ENCODE measurements around the gene RAB44. TPM values are rescaled to one million over a fixed set of nuclear protein-coding genes. Genes with fewer than 3 reads are reported as not detected.

The RAB44 gene
- total and polyA plus RNA-seq, 8 donors: 0.04 to 0.14 (median 0.09) TPM; not detected in 1

DNA sequence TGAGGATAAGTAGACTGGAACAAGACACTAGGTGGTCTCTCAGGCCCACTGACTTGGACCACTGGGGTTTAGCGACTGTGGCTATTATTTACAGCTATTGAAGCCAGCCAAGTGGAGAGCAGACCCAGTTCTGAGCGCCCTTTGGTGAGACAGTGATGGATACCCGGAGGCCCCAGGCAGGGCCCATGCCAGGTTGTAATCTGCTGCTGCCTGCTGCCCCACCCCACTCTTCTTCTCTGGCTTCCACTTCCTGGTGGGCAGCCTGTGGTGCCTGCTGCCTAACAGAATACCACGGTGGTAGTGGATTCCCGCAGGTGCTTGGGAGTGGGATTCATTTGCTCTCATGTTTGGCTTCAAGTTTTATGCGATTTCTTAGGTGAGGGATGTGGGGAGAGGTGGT, 570 bp downstream of the RAB44 start:
- Histone ChIP-seq H3K27ac (no peak overlapping the region), H3K4me3 (no peak overlapping the region)
- intact Hi-C loops (cut with DNase I): no loop called here

DNA sequence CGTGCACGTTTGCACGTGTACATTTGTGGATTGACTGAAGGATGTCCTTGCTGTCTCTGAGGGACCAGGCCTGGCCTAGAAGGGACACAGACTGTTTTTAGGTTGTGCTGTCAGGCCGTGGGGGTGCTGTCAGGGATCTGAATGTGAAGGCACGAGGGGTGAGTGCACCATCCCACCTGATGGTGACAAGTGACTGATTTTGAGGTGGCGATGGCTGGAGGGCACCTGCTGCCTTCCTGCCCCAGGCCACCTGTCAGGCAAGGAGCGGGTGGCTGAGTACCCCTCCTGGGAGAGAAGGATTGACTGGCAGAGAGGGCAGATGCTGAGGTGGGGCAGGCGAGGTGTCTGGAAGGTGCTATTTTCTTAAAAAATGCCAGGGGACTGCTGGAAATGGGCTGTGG, 1.2 kb downstream of the RAB44 start:
- intact Hi-C loops (cut with DNase I): no loop called here
- no peak overlapping the region for H3K4me3 ChIP-seq

More for the DNA sequence above, 570 bp downstream of the RAB44 start:
- 91 to 94% methylated on average over 6 of the region's 6 CpGs for WGBS, 2 donors
- Histone ChIP-seq H3K27me3 (no peaks in the 10 kb centered on the region), H3K36me3 (no peaks in the 10 kb centered on the region), H3K4me1 (peaks cover 0 to 6% (median 0%) of the 10 kb centered on the region in 3 donors), H3K9me3 (no peaks in the 10 kb centered on the region)
- DNase-seq (peak in 1 of 6 donors; percentile 5), ATAC-seq (no peak), FAIRE-seq (no peak)
- TF ChIP-seq, protein P1, sequence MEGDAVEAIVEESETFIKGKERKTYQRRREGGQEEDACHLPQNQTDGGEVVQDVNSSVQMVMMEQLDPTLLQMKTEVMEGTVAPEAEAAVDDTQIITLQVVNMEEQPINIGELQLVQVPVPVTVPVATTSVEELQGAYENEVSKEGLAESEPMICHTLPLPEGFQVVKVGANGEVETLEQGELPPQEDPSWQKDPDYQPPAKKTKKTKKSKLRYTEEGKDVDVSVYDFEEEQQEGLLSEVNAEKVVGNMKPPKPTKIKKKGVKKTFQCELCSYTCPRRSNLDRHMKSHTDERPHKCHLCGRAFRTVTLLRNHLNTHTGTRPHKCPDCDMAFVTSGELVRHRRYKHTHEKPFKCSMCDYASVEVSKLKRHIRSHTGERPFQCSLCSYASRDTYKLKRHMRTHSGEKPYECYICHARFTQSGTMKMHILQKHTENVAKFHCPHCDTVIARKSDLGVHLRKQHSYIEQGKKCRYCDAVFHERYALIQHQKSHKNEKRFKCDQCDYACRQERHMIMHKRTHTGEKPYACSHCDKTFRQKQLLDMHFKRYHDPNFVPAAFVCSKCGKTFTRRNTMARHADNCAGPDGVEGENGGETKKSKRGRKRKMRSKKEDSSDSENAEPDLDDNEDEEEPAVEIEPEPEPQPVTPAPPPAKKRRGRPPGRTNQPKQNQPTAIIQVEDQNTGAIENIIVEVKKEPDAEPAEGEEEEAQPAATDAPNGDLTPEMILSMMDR (IDR thresholded peaks at IDR 0.05): no peak

DNA sequence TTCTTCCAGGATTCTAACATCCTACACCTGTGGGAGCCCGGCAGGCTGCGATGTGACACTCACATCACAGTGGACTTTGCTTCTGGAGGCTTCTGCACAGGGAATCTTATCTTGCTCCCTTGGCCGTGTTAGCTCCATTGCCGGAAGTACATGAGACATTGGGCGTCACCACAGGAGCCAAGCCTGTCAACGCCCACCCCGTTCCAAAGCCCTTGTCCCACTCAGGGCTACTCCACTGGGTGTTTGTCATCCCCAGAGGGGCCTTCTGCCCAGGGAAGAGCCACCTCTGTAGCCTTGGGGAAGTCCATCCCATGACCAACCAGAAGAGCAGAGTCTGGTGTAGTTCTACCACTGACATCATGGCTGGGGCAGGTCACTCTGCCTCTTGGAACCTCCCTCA, 1.7 kb downstream of the RAB44 start:
- Histone ChIP-seq H3K9me3 (no peaks in the 10 kb centered on the region), H3K4me1 (peaks cover 0 to 6% (median 0%) of the 10 kb centered on the region in 3 donors), H3K36me3 (no peaks in the 10 kb centered on the region), H3K4me3 (no peak overlapping the region), H3K27me3 (no peaks in the 10 kb centered on the region), H3K27ac (no peak overlapping the region)
- 76 to 78% methylated on average over 7 of the region's 7 CpGs for WGBS, 2 donors
- ATAC-seq (no peak), FAIRE-seq (no peak), DNase-seq (peak in 1 of 6 donors; percentile 7)
- TF ChIP-seq, protein P1 (IDR thresholded peaks at IDR 0.05): no peak
- intact Hi-C loops (cut with DNase I): no loop called here

More for the DNA sequence above, 1.2 kb downstream of the RAB44 start:
- Histone ChIP-seq H3K9me3 (no peaks in the 10 kb centered on the region), H3K27me3 (no peaks in the 10 kb centered on the region), H3K36me3 (no peaks in the 10 kb centered on the region), H3K4me1 (peaks cover 0 to 6% (median 0%) of the 10 kb centered on the region in 3 donors), H3K27ac (no peak overlapping the region)
- WGBS, 2 donors: 87 to 91% methylated on average over 8 of the region's 8 CpGs
- TF ChIP-seq, protein P1 (IDR thresholded peaks at IDR 0.05): no peak
- ATAC-seq (no peak), DNase-seq (peak in 1 of 6 donors; percentile 3), FAIRE-seq (no peak)

DNA sequence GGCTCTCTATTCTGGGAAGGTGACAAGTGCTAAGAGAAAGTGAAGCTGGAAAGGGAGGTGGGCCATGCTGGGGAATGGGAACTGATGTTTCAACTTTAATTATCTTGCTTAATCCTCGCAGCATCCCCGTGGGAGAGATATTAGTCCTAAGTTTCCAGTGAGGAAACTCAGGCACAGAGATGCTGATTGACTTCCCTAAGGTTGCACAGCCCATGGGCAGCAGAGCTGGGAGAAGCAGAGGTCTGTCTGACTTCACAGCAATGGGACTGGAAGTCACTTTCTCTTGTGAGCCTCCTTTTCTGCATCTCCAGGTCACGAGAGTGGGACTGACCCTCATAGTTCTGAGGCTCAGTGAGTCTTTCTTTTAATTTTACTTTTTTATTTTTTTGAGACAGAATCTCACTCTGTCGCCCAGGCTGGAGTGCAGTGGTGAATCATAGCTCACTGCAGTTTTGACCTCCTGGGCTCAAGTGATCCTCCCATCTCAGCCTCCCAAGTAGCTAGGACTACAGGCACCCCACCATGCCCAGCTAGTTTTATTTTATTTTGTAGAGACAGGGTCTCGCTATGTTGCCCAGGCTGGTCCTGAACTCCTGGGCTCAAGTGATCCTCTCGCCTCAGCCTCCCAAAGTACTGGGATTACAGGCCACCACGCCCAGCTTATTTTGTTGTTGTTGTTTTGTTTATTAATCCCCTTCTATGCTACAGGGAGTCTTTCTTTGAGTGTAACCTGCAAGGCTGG, 2.6 kb downstream of the RAB44 start:
- TF ChIP-seq, protein P1 (IDR thresholded peaks at IDR 0.05): no peak
- FAIRE-seq: no peak
- DNase-seq: no peak
- no peak for ATAC-seq
- no peaks in the 10 kb centered on the region for H3K9me3 ChIP-seq
- WGBS, 2 donors: 90 to 96% methylated on average over 7 of the region's 7 CpGs
- no peaks in the 10 kb centered on the region for H3K27me3 ChIP-seq
- no peak overlapping the region for H3K27ac ChIP-seq
- intact Hi-C loops (cut with DNase I): no loop called here
- H3K36me3 ChIP-seq: no peaks in the 10 kb centered on the region
- peaks cover 0 to 6% (median 0%) of the 10 kb centered on the region in 3 donors for H3K4me1 ChIP-seq
- H3K4me3 ChIP-seq: no peak overlapping the region

DNA sequence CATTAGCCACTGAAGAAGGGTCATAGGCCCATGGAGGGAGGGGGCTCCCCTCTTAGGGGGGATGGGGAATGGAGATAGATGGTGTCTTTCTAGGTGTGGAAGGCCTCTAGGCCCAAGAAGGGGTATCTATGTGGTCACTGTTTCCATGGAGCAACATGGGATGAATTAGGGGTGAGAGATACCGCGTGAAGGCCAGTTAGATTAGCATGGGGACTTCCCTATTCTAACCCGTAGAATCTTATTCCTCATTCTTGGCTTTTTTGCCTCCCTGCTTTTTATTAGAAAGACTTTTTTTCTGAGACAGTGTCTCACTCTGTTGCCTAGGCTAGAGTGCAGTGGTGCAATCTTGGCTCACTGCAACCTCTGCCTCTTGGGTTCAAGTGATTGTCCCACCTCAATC, 3.2 kb downstream of the RAB44 start:
- H3K9me3 ChIP-seq: no peaks in the 10 kb centered on the region
- H3K36me3 ChIP-seq: no peaks in the 10 kb centered on the region
- no peak for ATAC-seq
- intact Hi-C loops (cut with DNase I): no loop called here
- H3K4me1 ChIP-seq: peaks cover 0 to 2% (median 0%) of the 10 kb centered on the region in 3 donors
- H3K27me3 ChIP-seq: no peaks in the 10 kb centered on the region
- TF ChIP-seq, protein P1 (IDR thresholded peaks at IDR 0.05): no peak
- H3K4me3 ChIP-seq: no peak overlapping the region
- DNase-seq: peak in 1 of 6 donors; percentile 4
- WGBS, 2 donors: 86 to 90% methylated on average over 3 of the region's 3 CpGs
- H3K27ac ChIP-seq: no peak overlapping the region
- no peak for FAIRE-seq

Measured in pancreas (tissue), 10 donors.